ENCODE measurements around the gene PTPRN2.

The PTPRN2 gene

GRCh38 chr7:157634401-157635147 is 953.0 kb downstream of the PTPRN2 start:
- H3K4me3 ChIP-seq (ENCODE audit: low read length) = no peak overlapping the region
- no peaks in the 10 kb centered on the region for H3K36me3 ChIP-seq (ENCODE audit: control insufficient read depth, insufficient read depth, low read length)
- H3K9me3 ChIP-seq (ENCODE audit: control insufficient read depth, low read length) = no peaks in the 10 kb centered on the region
- H3K9ac ChIP-seq (ENCODE audit: low read length) = no peak overlapping the region
- peaks cover 12% of the 10 kb centered on the region for H3K4me1 ChIP-seq (ENCODE audit: control insufficient read depth, insufficient read depth, low read length)
- H3K27me3 ChIP-seq (ENCODE audit: control insufficient read depth, insufficient read depth, low read length) = no peaks in the 10 kb centered on the region

- no peaks in the 10 kb centered on the region for H3K27me3 ChIP-seq (ENCODE audit: control insufficient read depth, insufficient read depth, low read length)
- H3K9me3 ChIP-seq (ENCODE audit: control insufficient read depth, low read length) = no peaks in the 10 kb centered on the region
- no peaks in the 10 kb centered on the region for H3K36me3 ChIP-seq (ENCODE audit: control insufficient read depth, insufficient read depth, low read length)
- peaks cover 12% of the 10 kb centered on the region for H3K4me1 ChIP-seq (ENCODE audit: control insufficient read depth, insufficient read depth, low read length)
- no peak overlapping the region for H3K4me3 ChIP-seq (ENCODE audit: low read length)
- H3K9ac ChIP-seq (ENCODE audit: low read length) = no peak overlapping the region
Measured at GRCh38 chr7:157633465-157634185, 954.0 kb downstream of the PTPRN2 start.

- Histone ChIP-seq H3K4me1 (ENCODE audit: control insufficient read depth, insufficient read depth, low read length) (no peaks in the 10 kb centered on the region), H3K27me3 (ENCODE audit: control insufficient read depth, insufficient read depth, low read length) (no peaks in the 10 kb centered on the region), H3K4me3 (ENCODE audit: low read length) (no peak overlapping the region), H3K9me3 (ENCODE audit: control insufficient read depth, low read length) (no peaks in the 10 kb centered on the region), H3K36me3 (ENCODE audit: control insufficient read depth, insufficient read depth, low read length) (no peaks in the 10 kb centered on the region), H3K9ac (ENCODE audit: low read length) (no peak overlapping the region)
Measured at GRCh38 chr7:157630301-157630853, 957.2 kb downstream of the PTPRN2 start.

GRCh38 chr7:157628456-157628855 is 959.2 kb downstream of the PTPRN2 start:
- H3K4me1 ChIP-seq (ENCODE audit: control insufficient read depth, insufficient read depth, low read length) = no peaks in the 10 kb centered on the region
- no peaks in the 10 kb centered on the region for H3K36me3 ChIP-seq (ENCODE audit: control insufficient read depth, insufficient read depth, low read length)
- no peaks in the 10 kb centered on the region for H3K27me3 ChIP-seq (ENCODE audit: control insufficient read depth, insufficient read depth, low read length)
- no peak overlapping the region for H3K9ac ChIP-seq (ENCODE audit: low read length)
- no peaks in the 10 kb centered on the region for H3K9me3 ChIP-seq (ENCODE audit: control insufficient read depth, low read length)
- no peak overlapping the region for H3K4me3 ChIP-seq (ENCODE audit: low read length)

GRCh38 chr7:157627646-157628045 is 960.0 kb downstream of the PTPRN2 start:
- Histone ChIP-seq H3K4me3 (ENCODE audit: low read length) (no peak overlapping the region), H3K4me1 (ENCODE audit: control insufficient read depth, insufficient read depth, low read length) (no peaks in the 10 kb centered on the region), H3K9ac (ENCODE audit: low read length) (no peak overlapping the region), H3K9me3 (ENCODE audit: control insufficient read depth, low read length) (no peaks in the 10 kb centered on the region), H3K27me3 (ENCODE audit: control insufficient read depth, insufficient read depth, low read length) (no peaks in the 10 kb centered on the region), H3K36me3 (ENCODE audit: control insufficient read depth, insufficient read depth, low read length) (no peaks in the 10 kb centered on the region)

GRCh38 chr7:157627033-157627432 is 960.6 kb downstream of the PTPRN2 start:
- H3K27me3 ChIP-seq (ENCODE audit: control insufficient read depth, insufficient read depth, low read length) = no peaks in the 10 kb centered on the region
- no peaks in the 10 kb centered on the region for H3K9me3 ChIP-seq (ENCODE audit: control insufficient read depth, low read length)
- no peaks in the 10 kb centered on the region for H3K36me3 ChIP-seq (ENCODE audit: control insufficient read depth, insufficient read depth, low read length)
- no peaks in the 10 kb centered on the region for H3K4me1 ChIP-seq (ENCODE audit: control insufficient read depth, insufficient read depth, low read length)
- no peak overlapping the region for H3K4me3 ChIP-seq (ENCODE audit: low read length)
- H3K9ac ChIP-seq (ENCODE audit: low read length) = no peak overlapping the region

GRCh38 chr7:157625973-157626742 is 961.5 kb downstream of the PTPRN2 start:
- Histone ChIP-seq H3K9ac (ENCODE audit: low read length) (no peak overlapping the region), H3K4me3 (ENCODE audit: low read length) (no peak overlapping the region), H3K9me3 (ENCODE audit: control insufficient read depth, low read length) (no peaks in the 10 kb centered on the region), H3K36me3 (ENCODE audit: control insufficient read depth, insufficient read depth, low read length) (no peaks in the 10 kb centered on the region), H3K4me1 (ENCODE audit: control insufficient read depth, insufficient read depth, low read length) (no peaks in the 10 kb centered on the region), H3K27me3 (ENCODE audit: control insufficient read depth, insufficient read depth, low read length) (no peaks in the 10 kb centered on the region)

- Histone ChIP-seq H3K4me3 (ENCODE audit: low read length) (no peak overlapping the region), H3K36me3 (ENCODE audit: control insufficient read depth, insufficient read depth, low read length) (no peaks in the 10 kb centered on the region), H3K9ac (ENCODE audit: low read length) (no peak overlapping the region), H3K4me1 (ENCODE audit: control insufficient read depth, insufficient read depth, low read length) (no peaks in the 10 kb centered on the region), H3K9me3 (ENCODE audit: control insufficient read depth, low read length) (no peaks in the 10 kb centered on the region), H3K27me3 (ENCODE audit: control insufficient read depth, insufficient read depth, low read length) (no peaks in the 10 kb centered on the region)
Measured at GRCh38 chr7:157623556-157623955, 964.1 kb downstream of the PTPRN2 start.

GRCh38 chr7:157622408-157623205 is 965.0 kb downstream of the PTPRN2 start:
- H3K27me3 ChIP-seq (ENCODE audit: control insufficient read depth, insufficient read depth, low read length) = no peaks in the 10 kb centered on the region
- H3K4me3 ChIP-seq (ENCODE audit: low read length) = no peak overlapping the region
- H3K36me3 ChIP-seq (ENCODE audit: control insufficient read depth, insufficient read depth, low read length) = no peaks in the 10 kb centered on the region
- H3K9ac ChIP-seq (ENCODE audit: low read length) = no peak overlapping the region
- H3K9me3 ChIP-seq (ENCODE audit: control insufficient read depth, low read length) = no peaks in the 10 kb centered on the region
- no peaks in the 10 kb centered on the region for H3K4me1 ChIP-seq (ENCODE audit: control insufficient read depth, insufficient read depth, low read length)

- H3K9ac ChIP-seq (ENCODE audit: low read length) = no peak overlapping the region
- no peaks in the 10 kb centered on the region for H3K4me1 ChIP-seq (ENCODE audit: control insufficient read depth, insufficient read depth, low read length)
- H3K4me3 ChIP-seq (ENCODE audit: low read length) = no peak overlapping the region
- no peaks in the 10 kb centered on the region for H3K36me3 ChIP-seq (ENCODE audit: control insufficient read depth, insufficient read depth, low read length)
- no peaks in the 10 kb centered on the region for H3K27me3 ChIP-seq (ENCODE audit: control insufficient read depth, insufficient read depth, low read length)
- H3K9me3 ChIP-seq (ENCODE audit: control insufficient read depth, low read length) = no peaks in the 10 kb centered on the region
Measured at GRCh38 chr7:157622000-157622399, 965.6 kb downstream of the PTPRN2 start.

- no peak overlapping the region for H3K4me3 ChIP-seq (ENCODE audit: low read length)
- no peak overlapping the region for H3K9ac ChIP-seq (ENCODE audit: low read length)
- no peaks in the 10 kb centered on the region for H3K36me3 ChIP-seq (ENCODE audit: control insufficient read depth, insufficient read depth, low read length)
- no peaks in the 10 kb centered on the region for H3K9me3 ChIP-seq (ENCODE audit: control insufficient read depth, low read length)
- H3K4me1 ChIP-seq (ENCODE audit: control insufficient read depth, insufficient read depth, low read length) = no peaks in the 10 kb centered on the region
- no peaks in the 10 kb centered on the region for H3K27me3 ChIP-seq (ENCODE audit: control insufficient read depth, insufficient read depth, low read length)
Measured at GRCh38 chr7:157621131-157621681, 966.4 kb downstream of the PTPRN2 start.

All from mucosa of stomach (tissue), 1 donor.